Right atrium auricular region (tissue), 2 donors: Measurements from ENCODE around the gene MYO18A. TPM values are rescaled to one million over a fixed set of nuclear protein-coding genes. Genes with fewer than 3 reads are reported as not detected.

Experiments used
- DNase-seq: peaks from one replicate; pipeline ENCODE4 v3.0.0-alpha.2; 2019; ENCODE audit warnings: low spot score
- H3K27ac ChIP-seq, 2 donors: fragments of 200-600 bp; sonication (generic); 1 replicate in 1 of 2; 2 replicates in 1 of 2; pipeline ENCODE4 v1.5.1; 2016 to 2019
- H3K27me3 ChIP-seq, 2 donors: fragments of 200-600 bp; sonication (generic); one replicate each; pipeline versions ENCODE4 v1.5.1 to v1.6.0; 2017 to 2019
- H3K36me3 ChIP-seq: fragments of 200-600 bp; sonication (generic); one replicate; pipeline ENCODE4 v1.5.1; 2016
- H3K4me1 ChIP-seq, 2 donors: fragments of 200-600 bp; sonication (generic); one replicate each; pipeline versions ENCODE4 v1.5.1 to v1.6.0; 2017 to 2019
- H3K4me3 ChIP-seq, 2 donors: fragments of 200-600 bp; sonication (generic); 1 replicate in 1 of 2; 2 replicates in 1 of 2; pipeline ENCODE4 v1.5.1; 2017 to 2019; ENCODE audit warnings: mild to moderate bottlenecking in 1 of 2, moderate library complexity in 1 of 2
- H3K9me3 ChIP-seq, 2 donors: fragments of 200-600 bp; sonication (generic); one replicate each; pipeline ENCODE4 v1.5.1; 2019
- total RNA-seq, 2 donors: library from RNA; depleted of rRNA; stranded (reverse); fragments of >200 nt; gene quantifications; one replicate each; pipeline ENCODE4 v1.1.0, GENCODE V29; 2016
- TF ChIP-seq, protein P1 (sequence below), 2 donors: fragments of 200-600 bp; sonication (generic); IDR thresholded peaks; one replicate each; pipeline ENCODE4 v1.5.1; 2019; ENCODE audit warnings: antibody characterized with exemption in 2 of 2

The MYO18A gene
- total RNA-seq, 2 donors from 2014 or later, result 159 to 219 TPM

DNA sequence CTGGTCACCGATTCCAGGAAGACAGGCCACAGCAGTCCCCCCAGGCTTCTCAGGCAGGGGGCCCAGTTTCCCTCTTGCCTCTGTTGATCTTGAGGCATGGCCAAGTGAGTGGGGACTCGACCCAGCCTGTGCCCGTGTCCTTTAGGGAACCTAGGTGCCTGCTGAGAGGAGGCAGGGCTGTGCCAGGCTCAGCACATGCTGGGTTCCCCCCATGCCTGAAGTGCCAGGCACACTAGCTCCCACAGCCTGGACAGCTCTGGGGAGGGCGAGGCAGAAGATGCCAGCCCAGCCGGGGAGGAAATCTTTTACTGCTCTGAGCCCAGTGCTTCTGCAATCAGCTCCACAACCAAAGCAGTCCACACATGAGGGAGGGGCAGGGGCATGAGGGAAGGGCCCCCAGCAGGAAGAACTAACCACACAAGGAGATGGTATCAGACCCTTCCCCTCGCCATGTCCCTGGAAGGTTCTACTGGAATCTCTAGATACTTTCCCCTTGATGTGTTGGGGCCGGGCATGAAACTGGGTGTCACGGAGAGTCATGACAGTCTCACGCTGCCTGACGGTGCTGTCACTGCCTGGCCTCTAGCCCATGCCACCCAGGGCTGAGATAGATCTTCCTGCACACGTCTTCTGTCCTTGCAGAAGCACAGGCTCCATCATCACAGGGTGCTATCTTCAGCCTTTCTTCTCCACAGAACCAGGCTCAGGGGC is 25.5 kb downstream of the MYO18A start:
- DNase-seq, result no peak
- H3K4me3 ChIP-seq, result no peak overlapping the region
- H3K27me3 ChIP-seq, result no peaks in the 10 kb centered on the region
- H3K4me1 ChIP-seq, result peaks cover 0 to 68% of the 10 kb centered on the region in 2 donors
- H3K36me3 ChIP-seq, result no peaks in the 10 kb centered on the region
- TF ChIP-seq, protein P1, sequence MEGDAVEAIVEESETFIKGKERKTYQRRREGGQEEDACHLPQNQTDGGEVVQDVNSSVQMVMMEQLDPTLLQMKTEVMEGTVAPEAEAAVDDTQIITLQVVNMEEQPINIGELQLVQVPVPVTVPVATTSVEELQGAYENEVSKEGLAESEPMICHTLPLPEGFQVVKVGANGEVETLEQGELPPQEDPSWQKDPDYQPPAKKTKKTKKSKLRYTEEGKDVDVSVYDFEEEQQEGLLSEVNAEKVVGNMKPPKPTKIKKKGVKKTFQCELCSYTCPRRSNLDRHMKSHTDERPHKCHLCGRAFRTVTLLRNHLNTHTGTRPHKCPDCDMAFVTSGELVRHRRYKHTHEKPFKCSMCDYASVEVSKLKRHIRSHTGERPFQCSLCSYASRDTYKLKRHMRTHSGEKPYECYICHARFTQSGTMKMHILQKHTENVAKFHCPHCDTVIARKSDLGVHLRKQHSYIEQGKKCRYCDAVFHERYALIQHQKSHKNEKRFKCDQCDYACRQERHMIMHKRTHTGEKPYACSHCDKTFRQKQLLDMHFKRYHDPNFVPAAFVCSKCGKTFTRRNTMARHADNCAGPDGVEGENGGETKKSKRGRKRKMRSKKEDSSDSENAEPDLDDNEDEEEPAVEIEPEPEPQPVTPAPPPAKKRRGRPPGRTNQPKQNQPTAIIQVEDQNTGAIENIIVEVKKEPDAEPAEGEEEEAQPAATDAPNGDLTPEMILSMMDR (IDR thresholded peaks at IDR 0.05), result no peak
- H3K27ac ChIP-seq, result peak overlapping the region; percentile 68 to 79
- no peaks in the 10 kb centered on the region for H3K9me3 ChIP-seq

DNA sequence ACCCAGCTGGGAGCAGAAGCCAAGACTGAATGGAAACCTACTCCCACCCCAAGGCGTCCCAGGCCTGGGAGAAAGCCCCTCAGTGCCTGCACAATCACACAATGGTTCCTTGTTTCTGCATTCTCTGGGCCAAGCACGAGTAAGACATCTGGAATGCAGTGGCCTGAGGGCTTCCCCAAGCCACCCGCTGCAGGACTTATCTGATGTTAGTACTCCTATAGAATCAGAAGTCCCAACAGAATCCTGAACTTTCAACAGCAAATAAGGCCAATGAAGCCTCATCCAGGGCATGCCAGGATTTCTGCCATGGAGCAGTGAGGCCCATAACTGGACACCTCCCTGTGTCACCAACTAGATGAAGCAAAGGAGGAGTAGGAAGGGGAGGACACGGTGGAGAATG is 28.6 kb downstream of the MYO18A start:
- Histone ChIP-seq H3K9me3 (no peaks in the 10 kb centered on the region), H3K4me3 (no peak overlapping the region), H3K27me3 (no peaks in the 10 kb centered on the region), H3K4me1 (peaks cover 0 to 61% of the 10 kb centered on the region in 2 donors), H3K27ac (no peak overlapping the region), H3K36me3 (no peaks in the 10 kb centered on the region)
- DNase-seq, result no peak
- TF ChIP-seq, protein P1 (IDR thresholded peaks at IDR 0.05), result no peak

DNA sequence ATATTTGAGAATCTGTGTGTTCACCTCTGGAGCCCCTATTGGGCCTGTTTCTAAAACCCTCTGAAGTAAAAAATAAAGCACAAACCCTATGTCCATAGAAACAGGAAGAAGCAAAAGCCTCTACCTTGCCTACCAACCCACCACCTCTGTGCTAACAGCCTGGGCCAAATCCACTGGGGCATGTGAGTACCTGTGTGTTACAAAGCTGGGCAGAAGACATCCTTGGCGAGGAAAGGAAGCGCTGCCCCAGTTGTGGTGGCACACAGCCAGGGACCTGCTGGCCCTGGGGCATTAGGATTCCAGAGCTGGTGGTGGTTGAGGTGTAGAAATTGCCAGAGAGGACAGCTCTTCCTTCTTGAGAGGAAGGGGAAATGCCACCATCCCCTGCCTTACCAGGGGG is 30.0 kb downstream of the MYO18A start:
- peaks cover 0 to 61% of the 10 kb centered on the region in 2 donors for H3K4me1 ChIP-seq
- DNase-seq, result no peak
- H3K27me3 ChIP-seq, result no peaks in the 10 kb centered on the region
- H3K4me3 ChIP-seq, result no peak overlapping the region
- no peaks in the 10 kb centered on the region for H3K9me3 ChIP-seq
- H3K27ac ChIP-seq, result peak overlapping the region; percentile 78 to 83
- TF ChIP-seq, protein P1 (IDR thresholded peaks at IDR 0.05), result no peak
- no peaks in the 10 kb centered on the region for H3K36me3 ChIP-seq

DNA sequence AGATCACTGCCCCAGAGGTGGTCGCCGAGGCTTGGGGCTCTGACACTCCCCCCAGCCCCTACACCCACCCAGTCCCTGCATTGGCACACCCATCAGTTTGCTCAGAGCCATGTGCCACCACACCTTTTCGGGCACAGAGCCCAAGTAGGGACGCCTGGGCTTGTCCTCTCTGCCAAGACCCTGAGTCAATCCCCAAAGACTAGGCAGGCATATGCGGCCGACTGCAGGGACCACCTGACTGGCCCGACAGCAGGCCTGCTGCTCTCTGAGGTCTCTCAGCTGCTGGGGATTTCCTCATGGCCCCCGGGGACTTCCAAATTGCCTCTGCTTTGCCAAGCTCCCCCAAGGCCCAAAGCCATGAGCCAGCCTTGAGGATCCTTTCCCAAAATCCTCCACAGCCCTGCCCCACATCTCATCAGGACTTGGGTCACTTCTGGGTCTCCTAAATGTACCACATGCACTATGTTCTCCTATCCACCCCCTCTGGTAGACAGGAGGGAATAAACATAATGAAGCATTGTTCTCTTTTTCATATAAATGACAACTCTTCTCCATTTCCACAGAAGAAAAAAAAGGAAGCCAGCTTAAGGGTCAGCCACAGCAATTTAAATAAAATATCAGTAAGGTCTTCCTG is 30.6 kb downstream of the MYO18A start:
- no peak for DNase-seq
- H3K27me3 ChIP-seq, result no peaks in the 10 kb centered on the region
- peaks cover 0 to 61% of the 10 kb centered on the region in 2 donors for H3K4me1 ChIP-seq
- peak overlapping the region; percentile 33 to 59 for H3K4me3 ChIP-seq
- H3K36me3 ChIP-seq, result no peaks in the 10 kb centered on the region
- H3K27ac ChIP-seq, result peak overlapping the region; percentile 78 to 83
- no peaks in the 10 kb centered on the region for H3K9me3 ChIP-seq
- TF ChIP-seq, protein P1 (IDR thresholded peaks at IDR 0.05), result no peak

DNA sequence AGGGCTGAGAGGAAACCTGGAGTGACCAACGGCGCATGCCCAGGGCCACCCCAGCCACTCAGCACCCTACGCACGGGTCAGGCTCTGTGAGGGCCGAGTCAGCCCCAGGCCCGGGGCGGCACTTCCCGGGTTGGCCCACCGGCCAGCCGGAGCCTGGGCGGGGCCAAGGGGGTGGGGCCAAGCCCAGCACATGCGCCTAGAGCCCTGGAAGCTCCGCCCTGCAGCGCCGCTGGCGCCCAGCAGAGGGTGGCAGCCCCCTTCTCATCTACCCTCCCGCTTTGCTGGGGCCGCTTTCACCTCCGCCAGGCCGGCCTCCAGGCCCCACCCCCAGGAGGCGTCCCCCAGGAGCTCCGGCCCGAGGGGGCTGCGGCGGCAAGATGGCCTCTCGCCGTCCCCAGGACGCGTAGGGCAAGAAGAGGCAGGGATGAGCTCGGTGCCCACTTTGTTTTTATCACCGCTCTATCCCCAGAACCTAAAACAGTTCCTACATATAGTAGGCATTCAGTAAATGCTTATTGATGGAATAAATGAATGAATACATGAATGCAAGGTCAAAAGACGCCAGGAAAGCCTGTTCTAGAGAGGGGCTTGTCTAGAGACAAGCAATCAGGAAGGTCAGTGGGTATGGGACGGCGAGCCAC is 31.3 kb downstream of the MYO18A start:
- Histone ChIP-seq H3K27me3 (no peaks in the 10 kb centered on the region), H3K27ac (peak overlapping the region; percentile 78 to 83), H3K36me3 (no peaks in the 10 kb centered on the region), H3K4me1 (peaks cover 0 to 59% of the 10 kb centered on the region in 2 donors), H3K9me3 (no peaks in the 10 kb centered on the region), H3K4me3 (peak overlapping the region; percentile 33 to 59)
- DNase-seq, result peak; percentile 95
- TF ChIP-seq, protein P1 (IDR thresholded peaks at IDR 0.05), result peak; percentile 97 to 98
